ENCODE data around the gene PRR20G. TPM values are rescaled to one million over a fixed set of nuclear protein-coding genes. Genes with fewer than 3 reads are reported as not detected.
A peak's percentile ranks its signal among the peaks of the same experiment; 100 is the strongest.

Gene PRR20G
- polyA plus RNA-seq (ENCODE audit: low read depth in 6 of 6): not detected

DNA sequence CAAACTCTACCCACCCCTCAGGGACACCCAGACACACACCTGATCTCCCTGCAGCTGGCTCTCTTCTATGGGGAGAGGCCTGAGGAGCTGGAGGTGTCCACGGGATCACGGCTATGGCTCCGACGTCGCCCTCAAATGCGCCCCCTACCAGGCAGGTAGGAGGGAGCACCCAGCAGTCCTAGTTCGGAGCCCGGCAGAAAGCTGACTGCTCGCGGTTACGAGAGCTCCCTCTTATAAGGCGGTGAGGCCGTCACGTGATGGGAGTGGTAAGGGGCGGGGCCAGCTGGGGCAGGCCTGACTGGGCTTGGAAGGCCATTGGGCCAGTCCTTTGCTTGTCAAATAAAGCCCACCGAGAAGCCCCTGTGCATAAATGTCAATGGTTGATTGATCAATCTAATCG, at the start of gene PRR20G:
TSS of gene PRR20G (minus strand) at position 207 of the 400 bp plus-strand sequence. CDS start 681 bp downstream, outside the sequence.
- peaks cover 7 to 27% (median 17%) of the 10 kb centered on the region in 7 donors for H3K9me3 Mint-ChIP-seq
- no peak for DNase-seq
- H3K27ac Mint-ChIP-seq: peak within 1 kb of the TSS in 1 of 6 donors; percentile 49
- H3K36me3 Mint-ChIP-seq: peaks cover 0 to 8% of the 10 kb centered on the region in 2 donors
- ATAC-seq (ENCODE audit: low read depth in 2 of 2): no peak
- H3K4me1 Mint-ChIP-seq: no peaks in the 10 kb centered on the region
- peak within 1 kb of the TSS in 2 of 8 donors; percentile 25 to 53 for H3K4me3 Mint-ChIP-seq
- H3K27me3 Mint-ChIP-seq: peaks cover 0 to 10% (median 7%) of the 10 kb centered on the region in 3 donors

DNA sequence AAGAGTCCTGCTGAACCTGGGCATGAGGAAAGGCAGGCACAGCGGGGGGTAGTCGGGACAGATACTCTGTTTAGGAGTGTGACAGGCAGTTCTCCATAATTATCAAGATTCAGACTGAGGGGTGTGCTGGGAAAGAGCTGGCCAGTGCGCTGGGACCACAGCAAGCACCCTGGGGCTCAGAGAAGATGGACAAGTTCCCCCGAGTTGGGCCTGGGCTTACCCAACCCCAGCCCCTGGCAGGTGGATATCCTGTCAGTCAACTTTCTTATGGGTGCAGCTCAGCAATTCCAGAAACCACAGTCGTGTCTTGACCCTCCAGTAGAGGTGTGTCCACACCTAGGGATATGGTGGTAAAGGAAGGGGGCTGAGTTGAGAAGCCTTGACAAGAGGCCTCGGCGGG, 49.2 kb upstream of the PRR20G start:
- no peak overlapping the region for H3K4me3 Mint-ChIP-seq
- no peak for ATAC-seq (ENCODE audit: low read depth in 2 of 2)
- DNase-seq: no peak
- peaks cover 14 to 63% (median 35%) of the 10 kb centered on the region in 3 donors for H3K27me3 Mint-ChIP-seq
- peaks cover 0 to 9% of the 10 kb centered on the region in 2 donors for H3K36me3 Mint-ChIP-seq
- H3K27ac Mint-ChIP-seq: no peak overlapping the region
- peaks cover 13 to 40% (median 21%) of the 10 kb centered on the region in 7 donors for H3K9me3 Mint-ChIP-seq
- H3K4me1 Mint-ChIP-seq: no peaks in the 10 kb centered on the region

DNA sequence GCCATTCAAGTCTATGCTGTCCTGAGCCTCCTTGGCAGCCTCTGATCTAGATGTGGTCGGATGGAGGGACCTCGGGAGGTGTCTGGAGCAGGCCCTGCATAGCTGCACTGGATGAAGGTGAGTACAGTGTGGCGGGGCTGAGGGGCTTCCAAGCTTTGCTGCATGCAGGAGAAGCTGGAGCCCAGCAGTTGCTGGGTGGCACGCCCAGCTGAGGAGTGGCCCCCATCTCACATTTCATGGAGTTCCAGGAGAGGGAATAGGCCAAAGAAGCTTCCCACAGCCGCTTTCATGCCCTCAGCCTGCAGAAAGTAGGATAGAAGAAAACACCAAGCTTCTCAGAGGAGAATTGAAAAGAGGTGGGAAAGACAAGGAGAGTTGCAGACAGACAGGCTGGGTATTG, 48.3 kb upstream of the PRR20G start:
- DNase-seq (no peak), ATAC-seq (ENCODE audit: low read depth in 2 of 2) (no peak)
- Mint-ChIP-seq H3K27me3 (peaks cover 14 to 59% (median 33%) of the 10 kb centered on the region in 3 donors), H3K27ac (no peak overlapping the region), H3K4me1 (no peaks in the 10 kb centered on the region), H3K9me3 (peaks cover 13 to 49% (median 23%) of the 10 kb centered on the region in 7 donors), H3K36me3 (peaks cover 0 to 9% of the 10 kb centered on the region in 2 donors), H3K4me3 (no peak overlapping the region)

DNA sequence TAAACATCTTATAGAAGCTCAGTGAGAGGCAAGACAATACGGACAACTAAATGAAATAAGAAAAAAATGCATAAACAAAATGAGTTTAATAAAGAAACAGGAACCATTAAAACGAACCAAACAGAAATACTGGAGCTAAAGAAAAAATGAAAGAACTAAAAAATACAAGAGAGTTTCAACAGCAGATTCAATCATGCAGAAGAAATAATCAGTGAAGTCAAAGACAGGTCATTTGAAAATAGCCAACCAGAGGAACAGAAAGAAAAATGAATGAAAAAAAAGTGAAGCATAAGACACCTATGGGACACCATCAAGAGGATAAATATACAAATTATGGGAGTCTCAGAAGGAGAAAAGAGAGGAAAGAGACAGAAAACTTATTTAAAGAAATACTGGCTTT, 42.5 kb upstream of the PRR20G start:
- ATAC-seq (ENCODE audit: low read depth in 2 of 2) (no peak), DNase-seq (no peak)
- Mint-ChIP-seq H3K4me3 (no peak overlapping the region), H3K9me3 (peaks cover 11 to 72% (median 36%) of the 10 kb centered on the region in 7 donors), H3K27me3 (peaks cover 4 to 10% (median 8%) of the 10 kb centered on the region in 3 donors), H3K27ac (no peak overlapping the region), H3K4me1 (no peaks in the 10 kb centered on the region), H3K36me3 (peaks cover 5 to 16% of the 10 kb centered on the region in 2 donors)

DNA sequence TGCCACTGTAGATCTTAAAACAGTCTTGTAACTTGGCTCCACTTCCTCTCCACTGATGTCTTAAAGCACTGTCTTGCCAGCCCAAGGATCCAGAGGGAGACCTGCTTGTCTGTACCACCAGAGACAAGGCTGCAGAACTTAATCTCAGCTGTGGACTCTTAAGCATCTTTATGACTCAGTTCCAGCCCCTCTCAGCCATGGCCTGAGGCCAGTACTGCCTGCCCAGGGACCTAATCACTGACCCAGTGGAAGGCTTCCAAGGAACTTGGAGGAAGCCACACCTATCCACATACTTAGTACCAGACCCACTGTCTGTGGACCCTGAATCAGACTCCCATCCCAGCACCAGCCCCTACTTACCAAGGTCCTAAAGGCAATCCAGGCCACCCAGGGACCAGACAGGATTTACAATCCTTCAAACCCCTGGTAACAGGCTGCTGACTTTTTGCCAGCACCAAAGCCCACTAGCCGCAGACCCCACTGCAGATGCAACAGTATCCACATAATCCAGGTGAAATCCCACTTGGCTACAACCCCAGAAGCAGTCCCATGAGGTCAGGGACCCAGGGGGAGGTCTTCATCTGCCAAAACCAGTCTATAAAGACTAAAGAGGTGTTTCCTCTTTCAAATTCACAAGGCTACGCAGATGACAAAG, 41.9 kb upstream of the PRR20G start:
- Mint-ChIP-seq H3K9me3 (peaks cover 11 to 75% (median 37%) of the 10 kb centered on the region in 7 donors), H3K27me3 (peaks cover 4 to 15% (median 8%) of the 10 kb centered on the region in 3 donors), H3K4me1 (no peaks in the 10 kb centered on the region), H3K36me3 (peaks cover 5 to 16% of the 10 kb centered on the region in 2 donors), H3K4me3 (no peak overlapping the region), H3K27ac (no peak overlapping the region)
- ATAC-seq (ENCODE audit: low read depth in 2 of 2) (no peak), DNase-seq (no peak)

DNA sequence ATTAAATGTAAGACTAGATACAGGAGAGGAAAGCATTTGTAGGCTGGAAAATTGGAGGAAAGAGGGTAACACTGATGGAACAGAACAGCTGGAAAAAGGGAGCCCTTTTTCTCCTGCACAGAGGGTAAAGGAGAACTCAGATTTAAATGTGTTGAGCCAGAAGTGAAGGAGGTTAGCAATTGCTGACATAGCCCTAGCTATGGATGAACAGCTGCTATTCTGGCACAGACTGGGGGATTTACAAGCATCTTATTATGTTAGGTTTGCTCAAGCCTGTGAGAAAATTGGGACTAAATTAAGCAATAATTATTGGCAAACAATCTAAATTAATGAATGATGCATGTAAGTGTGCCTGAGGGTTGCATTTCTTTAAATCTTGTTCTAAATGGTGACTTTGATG, 40.6 kb upstream of the PRR20G start:
- H3K9me3 Mint-ChIP-seq: peaks cover 13 to 71% (median 32%) of the 10 kb centered on the region in 7 donors

DNA sequence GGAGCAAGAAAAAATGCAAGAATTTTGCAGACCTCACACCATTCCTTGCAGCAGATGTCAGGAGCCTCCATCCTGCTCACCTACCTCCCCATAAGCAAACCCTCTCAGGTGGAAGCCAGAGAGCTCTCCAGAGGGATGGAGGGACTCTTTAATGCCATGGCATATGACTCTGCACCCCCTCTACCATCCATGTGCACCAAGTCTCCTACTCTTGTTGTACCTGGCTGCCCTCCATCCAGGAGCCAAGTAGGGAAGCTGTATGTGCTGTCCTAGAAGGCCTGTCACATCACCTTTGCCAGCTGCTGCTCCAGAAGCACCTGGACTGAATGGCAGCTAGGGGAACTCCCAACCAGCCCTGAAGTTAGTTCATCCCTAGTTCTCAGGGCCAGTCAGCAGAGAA, 38.5 kb upstream of the PRR20G start:
- H3K9me3 Mint-ChIP-seq: peaks cover 6 to 55% (median 20%) of the 10 kb centered on the region in 7 donors
- no peak overlapping the region for H3K4me3 Mint-ChIP-seq

More for the DNA sequence above, 40.6 kb upstream of the PRR20G start:
- ATAC-seq (ENCODE audit: low read depth in 2 of 2) (no peak), DNase-seq (no peak)
- H3K36me3 Mint-ChIP-seq: peaks cover 5 to 16% of the 10 kb centered on the region in 2 donors
- H3K4me1 Mint-ChIP-seq: no peaks in the 10 kb centered on the region
- no peak overlapping the region for H3K4me3 Mint-ChIP-seq
- H3K27ac Mint-ChIP-seq: no peak overlapping the region
- H3K27me3 Mint-ChIP-seq: peaks cover 8 to 19% (median 10%) of the 10 kb centered on the region in 3 donors

DNA sequence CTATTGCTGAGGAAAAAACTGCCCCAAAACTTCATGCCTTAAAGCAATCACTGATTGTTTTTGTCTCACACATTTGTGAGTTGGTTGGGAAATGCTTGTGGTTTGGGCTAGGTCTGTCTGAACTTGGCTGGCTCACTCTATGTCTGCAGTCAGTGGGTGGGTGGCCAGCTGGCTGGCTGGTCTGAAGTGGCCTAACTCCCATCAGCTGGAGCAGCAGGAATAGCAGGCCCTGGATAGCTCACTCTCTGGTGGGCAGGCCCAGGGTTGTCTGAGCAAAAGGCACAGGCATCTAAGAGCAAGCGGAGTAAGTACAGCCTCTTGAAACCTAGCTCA, 37.7 kb upstream of the PRR20G start:
- Mint-ChIP-seq H3K4me1 (no peaks in the 10 kb centered on the region), H3K27ac (no peak overlapping the region), H3K9me3 (peaks cover 10 to 54% (median 18%) of the 10 kb centered on the region in 7 donors), H3K4me3 (peak overlapping the region in 1 of 8 donors; percentile 48), H3K36me3 (peaks cover 4 to 14% of the 10 kb centered on the region in 2 donors), H3K27me3 (peaks cover 13 to 19% (median 18%) of the 10 kb centered on the region in 3 donors)
- ATAC-seq (ENCODE audit: low read depth in 2 of 2) (no peak), DNase-seq (no peak)

More for the DNA sequence above, 38.5 kb upstream of the PRR20G start:
- DNase-seq (no peak), ATAC-seq (ENCODE audit: low read depth in 2 of 2) (no peak)
- Mint-ChIP-seq H3K4me1 (no peaks in the 10 kb centered on the region), H3K36me3 (peaks cover 5 to 16% of the 10 kb centered on the region in 2 donors), H3K27me3 (peaks cover 12 to 18% (median 13%) of the 10 kb centered on the region in 3 donors), H3K27ac (no peak overlapping the region)

DNA sequence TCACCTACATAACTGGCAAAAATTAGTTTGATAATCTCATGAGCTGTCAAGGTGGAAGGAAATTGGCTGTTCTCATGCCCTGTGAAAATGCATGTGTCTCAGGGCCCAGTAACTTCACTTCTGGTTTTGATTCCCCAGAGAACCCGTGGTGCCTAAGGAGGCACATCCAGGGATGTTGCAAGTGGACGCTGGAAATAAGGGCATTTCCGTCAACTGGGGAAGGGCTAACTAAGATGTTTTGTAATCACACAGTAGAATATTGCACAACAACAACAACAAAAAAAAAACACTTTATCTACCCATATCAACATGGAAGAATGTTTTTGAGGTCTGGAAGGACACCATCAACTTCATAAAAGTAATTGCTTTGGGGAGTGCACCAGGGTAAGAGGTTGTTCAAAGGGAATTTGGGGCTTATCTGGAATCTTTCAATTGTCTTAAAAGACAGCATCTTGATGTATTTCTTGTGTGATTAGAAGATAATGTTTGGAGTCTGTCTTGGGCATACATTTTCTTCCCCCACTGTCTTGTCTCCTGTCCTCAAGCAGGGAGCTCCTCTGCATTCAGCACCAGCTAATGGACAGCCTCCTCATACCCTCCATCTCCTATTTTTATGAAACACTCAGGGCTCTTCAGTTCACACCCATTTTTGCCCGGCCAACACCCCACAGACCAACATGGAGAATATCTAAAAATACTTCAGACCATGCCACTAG, 37.2 kb upstream of the PRR20G start:
- Mint-ChIP-seq H3K9me3 (peaks cover 8 to 50% (median 18%) of the 10 kb centered on the region in 7 donors), H3K36me3 (peaks cover 0 to 9% of the 10 kb centered on the region in 2 donors)
- DNase-seq: no peak

DNA sequence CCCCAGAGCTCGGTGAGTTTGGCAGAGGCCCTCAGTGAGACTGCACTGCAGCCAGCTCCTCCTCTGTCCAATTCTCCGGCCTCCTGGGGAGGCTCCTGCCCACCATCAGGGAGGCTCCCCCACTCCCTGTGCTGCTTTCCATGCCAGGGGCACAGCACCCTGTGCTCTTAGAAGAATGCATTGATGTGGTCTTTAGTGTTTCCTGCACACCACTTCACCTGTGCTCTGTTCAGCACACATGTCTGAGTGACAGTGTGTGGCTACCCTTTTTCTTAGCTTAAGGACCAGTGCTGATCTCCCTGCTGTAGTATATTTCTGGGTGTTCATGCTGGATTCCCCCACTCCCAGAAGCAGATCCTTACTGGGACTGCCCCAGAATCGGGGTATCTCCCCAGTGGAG, 36.2 kb upstream of the PRR20G start:
- Mint-ChIP-seq H3K4me1 (no peaks in the 10 kb centered on the region), H3K27ac (no peak overlapping the region), H3K36me3 (peaks cover 0 to 8% of the 10 kb centered on the region in 2 donors), H3K27me3 (peaks cover 13 to 20% (median 18%) of the 10 kb centered on the region in 3 donors), H3K9me3 (peaks cover 7 to 48% (median 14%) of the 10 kb centered on the region in 7 donors), H3K4me3 (no peak overlapping the region)
- ATAC-seq (ENCODE audit: low read depth in 2 of 2): no peak
- no peak for DNase-seq

More for the DNA sequence above, 37.2 kb upstream of the PRR20G start:
- no peak for ATAC-seq (ENCODE audit: low read depth in 2 of 2)
- H3K27ac Mint-ChIP-seq: no peak overlapping the region
- no peak overlapping the region for H3K4me3 Mint-ChIP-seq
- no peaks in the 10 kb centered on the region for H3K4me1 Mint-ChIP-seq
- peaks cover 13 to 20% (median 18%) of the 10 kb centered on the region in 3 donors for H3K27me3 Mint-ChIP-seq

DNA sequence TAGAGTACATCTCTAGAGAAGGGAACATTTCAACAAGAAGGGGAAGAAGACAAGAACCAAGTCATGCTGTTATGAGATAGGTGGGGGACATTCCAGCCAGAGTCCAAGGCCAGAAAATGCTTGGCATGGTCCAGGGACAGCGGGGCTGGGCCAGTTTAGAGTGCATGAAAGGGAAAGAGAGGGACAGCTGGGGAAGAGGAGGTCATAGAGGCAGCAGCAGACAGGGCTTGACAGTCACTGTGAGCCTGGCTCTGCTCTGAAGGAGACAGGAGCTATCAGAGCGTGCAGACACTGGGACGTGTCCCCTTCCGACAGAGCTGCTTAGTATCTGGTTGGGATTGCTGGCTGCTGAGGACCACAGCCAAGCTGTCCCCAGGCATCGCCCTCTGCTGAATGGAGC, 35.7 kb upstream of the PRR20G start:
- Mint-ChIP-seq H3K4me1 (no peaks in the 10 kb centered on the region), H3K27ac (no peak overlapping the region), H3K27me3 (peaks cover 13 to 20% (median 18%) of the 10 kb centered on the region in 3 donors), H3K36me3 (peaks cover 0 to 8% of the 10 kb centered on the region in 2 donors), H3K9me3 (peaks cover 7 to 50% (median 14%) of the 10 kb centered on the region in 7 donors), H3K4me3 (no peak overlapping the region)
- DNase-seq (no peak), ATAC-seq (ENCODE audit: low read depth in 2 of 2) (no peak)

DNA sequence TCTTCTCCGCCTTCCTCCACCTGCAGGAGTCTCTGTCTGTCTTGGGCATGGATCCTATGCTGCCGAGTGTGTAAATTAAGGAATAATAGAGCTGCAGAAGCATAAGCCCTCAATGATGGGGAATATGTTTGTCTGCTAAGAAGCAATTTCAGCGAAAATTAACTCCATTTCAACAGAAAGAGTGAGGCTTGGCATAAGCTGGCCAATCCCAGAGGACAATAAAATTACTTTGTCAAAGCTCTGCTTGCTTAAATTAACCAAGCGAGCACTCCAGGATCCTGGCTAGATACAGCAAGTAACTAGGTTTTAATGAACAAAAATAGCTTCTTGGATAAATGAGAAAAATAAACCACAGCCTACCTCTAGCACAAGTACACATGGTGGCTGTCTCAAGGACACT, 33.5 kb upstream of the PRR20G start:
- Mint-ChIP-seq H3K4me3 (no peak overlapping the region), H3K4me1 (no peaks in the 10 kb centered on the region), H3K27me3 (peaks cover 9 to 20% (median 18%) of the 10 kb centered on the region in 3 donors), H3K9me3 (peaks cover 5 to 38% (median 8%) of the 10 kb centered on the region in 7 donors), H3K27ac (no peak overlapping the region), H3K36me3 (peaks cover 0 to 2% of the 10 kb centered on the region in 2 donors)
- DNase-seq (no peak), ATAC-seq (ENCODE audit: low read depth in 2 of 2) (no peak)

DNA sequence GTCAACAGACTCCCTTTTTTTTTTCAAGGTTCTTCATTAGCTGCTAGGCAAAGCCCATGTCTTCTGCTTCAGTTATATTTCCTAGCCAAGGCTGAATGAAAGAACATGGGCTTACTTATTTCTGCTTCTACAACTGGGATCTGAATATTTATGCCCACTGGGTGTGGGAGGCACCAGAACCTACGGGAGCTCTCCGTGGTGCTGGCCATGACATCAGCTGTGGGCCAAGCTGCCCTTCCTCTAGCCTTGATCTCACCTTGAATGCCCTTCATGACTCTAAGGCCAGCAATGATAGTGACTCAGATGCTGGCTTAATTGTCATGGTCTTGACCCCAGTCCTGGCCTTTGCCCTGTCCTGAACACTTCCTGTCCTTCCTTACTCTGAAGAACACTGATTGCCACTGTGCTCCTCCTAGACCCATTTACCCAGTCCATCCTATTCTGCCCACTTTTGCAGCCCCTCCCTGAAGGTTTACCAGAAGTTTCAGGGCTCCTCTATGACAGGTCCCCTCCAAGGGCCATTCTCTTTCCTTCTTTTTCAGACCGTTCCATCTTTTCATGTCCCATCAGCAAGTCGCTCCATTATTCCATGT, 32.8 kb upstream of the PRR20G start:
- H3K27ac Mint-ChIP-seq: peak overlapping the region in 1 of 6 donors; percentile 25
- peaks cover under 1 to 37% (median 7%) of the 10 kb centered on the region in 7 donors for H3K9me3 Mint-ChIP-seq
- H3K4me3 Mint-ChIP-seq: no peak overlapping the region
- no peak for DNase-seq
- H3K4me1 Mint-ChIP-seq: no peaks in the 10 kb centered on the region
- H3K36me3 Mint-ChIP-seq: no peaks in the 10 kb centered on the region
- ATAC-seq (ENCODE audit: low read depth in 2 of 2): no peak
- H3K27me3 Mint-ChIP-seq: peaks cover 9 to 27% (median 24%) of the 10 kb centered on the region in 3 donors
